Naive thymus-derived CD8-positive, alpha-beta T cell (primary cell): ENCODE measurements around the gene MAOA. TPM values are rescaled to one million over a fixed set of nuclear protein-coding genes. Genes with fewer than 3 reads are reported as not detected.

ENCODE experiments used
- ATAC-seq, 2 donors: fragments of 150-1000 bp; cut with Tn5 transposase in 1 of 2; sonication (Bioruptor Pico), chemical (Tn5 transposase) in 1 of 2; 1 replicate in 1 of 2; 2 replicates in 1 of 2; pipeline ENCODE4 v1.10.0; 2021; ENCODE audit warnings: mild to moderate bottlenecking in 2 of 2, moderate library complexity in 2 of 2
- POLR2A ChIA-PET: fragments of 350-600 bp; sonication (Branson Sonifier 250); formaldehyde crosslinking; loops from one replicate; lab custom pipeline; 2021; ENCODE audit warnings: antibody characterized with exemption; lab: Charles Lee
- DNase-seq, 10 donors: peaks; one replicate each; pipeline versions ENCODE4 v3.0.0 to v3.0.0-alpha.2; 2020 to 2022
- H3K27ac Mint-ChIP-seq, 10 donors: one replicate each; pipeline ENCODE4 v1.8.0; 2020 to 2022; ENCODE audit warnings: mild to moderate bottlenecking in 10 of 10, mixed read lengths in 10 of 10, moderate library complexity in 4 of 10, inconsistent platforms in 1 of 10
- H3K27me3 Mint-ChIP-seq, 5 donors: one replicate each; pipeline ENCODE4 v1.8.0; 2021 to 2022; ENCODE audit warnings: mixed read lengths in 5 of 5
- H3K36me3 Mint-ChIP-seq, 3 donors: one replicate each; pipeline ENCODE4 v1.8.0; 2020 to 2022; ENCODE audit warnings: mixed read lengths in 3 of 3, mild to moderate bottlenecking in 2 of 3, inconsistent platforms in 1 of 3
- H3K4me1 Mint-ChIP-seq, 4 donors: one replicate each; pipeline ENCODE4 v1.8.0; 2021 to 2022; ENCODE audit warnings: mixed read lengths in 4 of 4
- H3K4me3 Mint-ChIP-seq, 10 donors: one replicate each; pipeline ENCODE4 v1.8.0; 2020 to 2022; ENCODE audit warnings: mild to moderate bottlenecking in 10 of 10, mixed read lengths in 10 of 10, moderate library complexity in 6 of 10, inconsistent platforms in 1 of 10
- H3K9me3 Mint-ChIP-seq, 9 donors: one replicate each; pipeline ENCODE4 v1.8.0; 2020 to 2022; ENCODE audit warnings: mixed read lengths in 9 of 9, mild to moderate bottlenecking in 3 of 9, inconsistent platforms in 1 of 9, moderate library complexity in 1 of 9
- polyA plus RNA-seq, 3 donors: library from polyadenylated mRNA; unstranded; fragments of 300-500 nt; fragmentation: Illumina TruSeq; gene quantifications; one replicate each; pipeline ENCODE4 v1.2.3, GENCODE V29; 2021
- total RNA-seq, 8 experiments: library from RNA in 2 of 8; stranded (reverse) in 2 of 8; gene quantifications; one replicate each; pipeline ENCODE4 v1.2.3 and lab custom pipeline; 2021 to 2026

Gene MAOA
- total and polyA plus RNA-seq, 5 experiments from 2014 or later, result 0.13 to 1.2 (median 0.22) TPM; not detected in 2

DNA sequence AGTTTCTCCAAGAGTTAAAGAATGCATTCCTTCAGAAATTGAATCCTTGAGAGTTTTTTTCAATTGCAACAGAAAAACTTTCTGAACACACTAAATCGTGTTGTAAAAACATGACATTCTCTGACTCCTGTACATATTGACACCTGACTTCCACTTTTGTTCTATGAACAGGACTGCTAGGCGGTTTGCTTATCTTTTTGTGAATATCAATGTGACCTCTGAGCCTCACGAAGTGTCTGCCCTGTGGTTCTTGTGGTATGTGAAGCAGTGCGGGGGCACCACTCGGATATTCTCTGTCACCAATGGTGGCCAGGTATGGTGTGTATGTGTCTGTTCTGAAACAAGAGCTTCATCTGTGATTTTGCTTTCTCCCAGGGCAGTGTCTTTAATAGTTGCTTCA, 71.9 kb downstream of the MAOA start:
- H3K4me1 Mint-ChIP-seq, result no peaks in the 10 kb centered on the region
- no peak overlapping the region for H3K27ac Mint-ChIP-seq
- POLR2A ChIA-PET, result no interaction called here
- ATAC-seq, result no peak
- no peaks in the 10 kb centered on the region for H3K36me3 Mint-ChIP-seq
- no peak for DNase-seq
- peaks cover 0 to 7% (median 0%) of the 10 kb centered on the region in 9 donors for H3K9me3 Mint-ChIP-seq
- H3K27me3 Mint-ChIP-seq, result peaks cover 0 to 3% (median 0%) of the 10 kb centered on the region in 5 donors
- H3K4me3 Mint-ChIP-seq, result no peak overlapping the region

GRCh38 chrX:43728966-43729365, 72.9 kb downstream of the MAOA start:
- ATAC-seq, result no peak
- H3K27me3 Mint-ChIP-seq, result peaks cover 0 to 3% (median 0%) of the 10 kb centered on the region in 5 donors
- peak overlapping the region in 1 of 10 donors; percentile 31 for H3K27ac Mint-ChIP-seq
- POLR2A ChIA-PET, result no interaction called here
- H3K4me3 Mint-ChIP-seq, result no peak overlapping the region
- H3K4me1 Mint-ChIP-seq, result no peaks in the 10 kb centered on the region
- peaks cover 0 to 3% (median 0%) of the 10 kb centered on the region in 9 donors for H3K9me3 Mint-ChIP-seq
- DNase-seq, result no peak
- no peaks in the 10 kb centered on the region for H3K36me3 Mint-ChIP-seq

DNA sequence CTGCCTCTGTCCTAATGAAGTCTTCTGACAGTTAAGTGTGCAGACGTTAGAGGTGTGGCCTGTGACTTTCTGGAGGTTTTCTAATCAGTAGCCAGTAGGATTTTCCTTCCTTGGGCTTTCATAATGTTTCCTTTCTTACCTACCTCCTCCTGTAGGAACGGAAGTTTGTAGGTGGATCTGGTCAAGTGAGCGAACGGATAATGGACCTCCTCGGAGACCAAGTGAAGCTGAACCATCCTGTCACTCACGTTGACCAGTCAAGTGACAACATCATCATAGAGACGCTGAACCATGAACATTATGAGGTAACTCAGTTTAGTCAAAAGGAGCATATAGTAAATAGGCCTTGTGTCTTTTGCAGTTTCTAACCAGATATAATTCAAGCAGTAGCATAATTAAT, 75.0 kb downstream of the MAOA start:
- Mint-ChIP-seq H3K4me3 (no peak overlapping the region), H3K36me3 (no peaks in the 10 kb centered on the region), H3K27me3 (no peaks in the 10 kb centered on the region), H3K4me1 (no peaks in the 10 kb centered on the region), H3K9me3 (no peaks in the 10 kb centered on the region), H3K27ac (peak overlapping the region in 2 of 10 donors; percentile 13 to 21)
- DNase-seq (no peak), ATAC-seq (no peak)
- POLR2A ChIA-PET, result no interaction called here

GRCh38 chrX:43733699-43734098, 77.6 kb downstream of the MAOA start:
- no peak overlapping the region for H3K4me3 Mint-ChIP-seq
- POLR2A ChIA-PET, result interaction anchor here (0.5 kb wide), 1 partner anchor 785 kb away, joined by 3 read pairs; no protein-coding TSS in a partner anchor
- ATAC-seq (no peak), DNase-seq (no peak)
- no peaks in the 10 kb centered on the region for H3K4me1 Mint-ChIP-seq
- H3K9me3 Mint-ChIP-seq, result no peaks in the 10 kb centered on the region
- no peaks in the 10 kb centered on the region for H3K36me3 Mint-ChIP-seq
- H3K27ac Mint-ChIP-seq, result no peak overlapping the region
- no peaks in the 10 kb centered on the region for H3K27me3 Mint-ChIP-seq

DNA sequence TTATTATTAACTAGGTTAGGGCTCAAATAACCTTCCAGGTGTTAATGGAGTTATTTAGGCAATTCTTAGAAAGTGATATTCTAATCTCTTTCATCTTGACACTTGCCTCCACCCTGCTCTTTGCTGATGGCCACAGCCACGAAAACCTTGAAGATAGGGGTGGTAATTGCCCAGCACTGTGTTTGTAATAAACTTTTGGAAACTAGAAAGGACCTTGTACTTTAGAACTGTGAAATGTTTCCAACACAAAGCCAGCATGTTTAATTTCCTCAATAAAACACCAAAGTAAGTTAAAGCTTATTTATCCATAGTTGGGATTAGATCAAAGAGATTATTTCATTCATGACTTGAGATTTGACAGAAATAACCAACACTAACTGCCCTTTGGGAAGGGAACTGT, 78.3 kb downstream of the MAOA start:
- DNase-seq (no peak), ATAC-seq (no peak)
- Mint-ChIP-seq H3K36me3 (no peaks in the 10 kb centered on the region), H3K27me3 (no peaks in the 10 kb centered on the region), H3K9me3 (no peaks in the 10 kb centered on the region), H3K4me1 (no peaks in the 10 kb centered on the region), H3K27ac (no peak overlapping the region), H3K4me3 (no peak overlapping the region)
- POLR2A ChIA-PET, result no interaction called here

- Mint-ChIP-seq H3K27me3 (no peaks in the 10 kb centered on the region), H3K27ac (no peak overlapping the region), H3K4me1 (no peaks in the 10 kb centered on the region), H3K4me3 (no peak overlapping the region), H3K36me3 (no peaks in the 10 kb centered on the region), H3K9me3 (no peaks in the 10 kb centered on the region)
- ATAC-seq, result no peak
- POLR2A ChIA-PET, result no interaction called here
- no peak for DNase-seq
These were observed 79.4 kb downstream of the MAOA start for GRCh38 chrX:43735534-43735933.

DNA sequence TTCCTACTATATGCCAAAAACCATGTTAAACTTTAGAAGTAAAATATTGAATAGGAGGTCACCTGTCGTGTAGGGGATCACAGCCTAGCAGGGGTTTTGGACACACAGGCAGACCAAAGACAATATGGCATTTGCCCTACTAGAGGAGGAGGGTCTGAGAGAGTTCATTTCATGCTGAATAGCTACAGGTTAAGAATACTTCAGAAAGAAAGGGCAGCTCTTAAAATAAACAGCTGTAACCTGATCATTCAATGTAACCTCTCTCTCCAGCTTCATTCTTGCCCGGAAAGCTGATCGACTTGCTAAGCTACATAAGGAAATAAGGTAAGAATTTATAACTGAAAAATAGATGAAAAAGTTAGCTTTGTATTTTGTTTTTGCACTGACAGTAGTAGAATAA, 79.9 kb downstream of the MAOA start:
- ATAC-seq, result no peak
- no peaks in the 10 kb centered on the region for H3K4me1 Mint-ChIP-seq
- no peak for DNase-seq
- no peaks in the 10 kb centered on the region for H3K36me3 Mint-ChIP-seq
- H3K4me3 Mint-ChIP-seq, result no peak overlapping the region
- H3K27ac Mint-ChIP-seq, result no peak overlapping the region
- no peaks in the 10 kb centered on the region for H3K27me3 Mint-ChIP-seq
- POLR2A ChIA-PET, result no interaction called here
- H3K9me3 Mint-ChIP-seq, result no peaks in the 10 kb centered on the region

DNA sequence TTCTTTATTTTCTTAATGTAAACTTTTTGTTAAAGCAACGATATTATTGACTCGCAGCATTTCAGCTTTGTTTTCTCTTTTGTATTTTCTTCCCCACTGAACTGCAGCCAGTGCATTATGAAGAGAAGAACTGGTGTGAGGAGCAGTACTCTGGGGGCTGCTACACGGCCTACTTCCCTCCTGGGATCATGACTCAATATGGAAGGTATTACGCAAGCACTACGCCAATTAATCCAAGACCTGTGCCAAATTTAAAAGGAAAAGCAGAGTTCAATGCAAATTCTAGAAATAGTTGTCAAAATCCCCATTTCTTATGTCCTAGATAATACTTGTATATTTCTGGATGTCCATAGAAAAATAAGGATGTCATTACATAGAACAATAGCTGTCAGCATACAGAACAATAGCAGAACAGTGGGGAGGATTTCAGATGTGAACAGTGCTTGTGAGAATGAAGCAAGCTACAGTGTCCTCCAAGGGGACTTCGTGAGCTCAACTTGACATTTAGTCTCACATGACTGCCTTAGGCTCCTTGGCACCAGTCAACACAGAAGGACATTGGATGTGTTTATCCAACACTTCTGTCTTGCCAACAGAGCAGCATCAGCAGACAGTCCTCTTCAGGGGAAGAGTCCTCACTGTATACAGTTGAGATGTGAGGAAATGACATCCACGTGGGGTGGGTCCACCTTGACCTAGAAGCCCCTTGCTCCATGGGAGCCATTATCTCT, 85.9 kb downstream of the MAOA start:
- POLR2A ChIA-PET, result no interaction called here
- no peak for ATAC-seq
- no peak for DNase-seq
- Mint-ChIP-seq H3K4me3 (no peak overlapping the region), H3K4me1 (no peaks in the 10 kb centered on the region), H3K9me3 (no peaks in the 10 kb centered on the region), H3K27me3 (no peaks in the 10 kb centered on the region), H3K27ac (no peak overlapping the region), H3K36me3 (no peaks in the 10 kb centered on the region)

DNA sequence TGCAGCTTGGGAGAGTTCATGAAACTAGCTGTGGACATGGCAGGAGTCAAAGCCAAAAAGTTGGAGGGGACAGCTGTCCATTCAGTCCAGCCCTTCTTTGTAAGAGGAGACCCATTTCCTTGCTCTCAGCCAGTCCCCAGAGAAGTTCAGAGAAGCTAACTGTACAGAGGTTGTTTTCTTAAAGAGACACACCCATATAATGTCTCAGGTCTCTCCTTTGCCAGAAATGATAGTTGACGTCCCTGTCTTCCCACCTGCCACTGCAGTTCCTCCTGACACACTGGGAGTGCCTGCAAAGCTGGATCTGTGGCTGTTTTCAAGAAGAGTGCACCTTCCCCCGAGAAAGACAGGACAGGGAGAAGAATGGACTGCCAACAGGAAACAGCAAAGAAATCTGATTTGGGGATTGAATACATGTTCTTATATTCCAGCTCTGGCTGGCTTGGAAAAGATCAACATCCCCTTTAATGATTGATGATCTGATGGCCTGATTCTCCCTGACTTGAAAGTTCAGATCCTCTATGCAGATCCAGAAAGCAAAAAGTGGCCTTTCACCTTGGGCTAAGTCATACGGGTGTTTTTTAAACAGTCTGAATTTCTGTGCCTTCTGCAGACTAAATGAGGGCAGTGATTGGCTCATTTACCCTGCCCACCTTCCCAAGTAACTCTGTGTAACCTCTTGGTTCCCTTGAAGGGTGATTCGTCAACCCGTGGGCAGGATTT, 87.2 kb downstream of the MAOA start:
- no peaks in the 10 kb centered on the region for H3K27me3 Mint-ChIP-seq
- H3K9me3 Mint-ChIP-seq, result no peaks in the 10 kb centered on the region
- H3K4me1 Mint-ChIP-seq, result no peaks in the 10 kb centered on the region
- no peaks in the 10 kb centered on the region for H3K36me3 Mint-ChIP-seq
- POLR2A ChIA-PET, result interaction anchor here (0.5 kb wide), 1 partner anchor 1472 kb away, joined by 5 read pairs; no protein-coding TSS in a partner anchor
- no peak overlapping the region for H3K27ac Mint-ChIP-seq
- H3K4me3 Mint-ChIP-seq, result no peak overlapping the region
- ATAC-seq, result no peak
- no peak for DNase-seq

- H3K9me3 Mint-ChIP-seq, result no peaks in the 10 kb centered on the region
These were observed 88.2 kb downstream of the MAOA start for GRCh38 chrX:43744284-43744683.

DNA sequence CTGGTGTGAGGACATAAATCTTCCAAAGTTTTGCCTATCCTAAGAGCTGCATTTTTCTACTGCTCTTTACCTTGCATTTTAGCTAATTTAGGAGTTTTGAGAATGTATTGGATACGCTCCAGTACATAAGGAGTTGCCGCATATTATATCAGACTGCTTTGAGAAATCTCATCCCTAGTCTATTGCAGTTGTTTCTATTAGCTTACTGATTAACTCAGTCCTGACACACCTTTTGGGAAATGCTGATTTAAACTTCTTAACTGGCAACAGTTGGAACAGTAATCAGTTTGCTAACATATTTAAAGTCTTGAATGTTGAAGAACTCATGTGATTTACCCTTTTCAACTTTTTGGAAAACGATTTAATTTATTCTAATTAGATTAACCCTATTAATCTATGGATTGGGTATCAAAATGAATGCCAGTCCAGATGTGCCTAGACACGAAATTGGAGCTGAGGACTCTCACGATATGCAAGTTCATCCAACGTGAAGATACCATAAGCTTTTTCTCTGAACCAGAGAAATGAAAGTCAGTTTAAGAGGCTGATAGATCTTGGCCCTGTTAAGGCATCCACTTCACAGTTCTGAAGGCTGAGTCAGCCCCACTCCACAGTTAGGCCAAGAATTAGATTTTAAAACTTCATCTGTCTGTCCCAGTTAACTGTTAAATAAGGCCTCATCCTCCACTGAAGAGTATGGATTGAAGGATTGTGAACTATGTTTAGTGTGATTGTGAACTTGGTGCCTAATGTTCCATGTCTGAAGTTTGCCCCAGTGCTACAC, 90.0 kb downstream of the MAOA start:
- H3K27me3 Mint-ChIP-seq, result no peaks in the 10 kb centered on the region
- H3K27ac Mint-ChIP-seq, result no peak overlapping the region
- ATAC-seq (no peak), DNase-seq (no peak)
- POLR2A ChIA-PET, result no interaction called here
- no peak overlapping the region for H3K4me3 Mint-ChIP-seq
- no peaks in the 10 kb centered on the region for H3K9me3 Mint-ChIP-seq
- no peaks in the 10 kb centered on the region for H3K36me3 Mint-ChIP-seq
- peaks cover 0 to 7% (median 2%) of the 10 kb centered on the region in 4 donors for H3K4me1 Mint-ChIP-seq

More at GRCh38 chrX:43744284-43744683, 88.2 kb downstream of the MAOA start:
- no peaks in the 10 kb centered on the region for H3K27me3 Mint-ChIP-seq
- ATAC-seq (no peak), DNase-seq (no peak)
- no peaks in the 10 kb centered on the region for H3K36me3 Mint-ChIP-seq
- no peaks in the 10 kb centered on the region for H3K4me1 Mint-ChIP-seq
- POLR2A ChIA-PET, result no interaction called here
- no peak overlapping the region for H3K27ac Mint-ChIP-seq
- H3K4me3 Mint-ChIP-seq, result no peak overlapping the region

DNA sequence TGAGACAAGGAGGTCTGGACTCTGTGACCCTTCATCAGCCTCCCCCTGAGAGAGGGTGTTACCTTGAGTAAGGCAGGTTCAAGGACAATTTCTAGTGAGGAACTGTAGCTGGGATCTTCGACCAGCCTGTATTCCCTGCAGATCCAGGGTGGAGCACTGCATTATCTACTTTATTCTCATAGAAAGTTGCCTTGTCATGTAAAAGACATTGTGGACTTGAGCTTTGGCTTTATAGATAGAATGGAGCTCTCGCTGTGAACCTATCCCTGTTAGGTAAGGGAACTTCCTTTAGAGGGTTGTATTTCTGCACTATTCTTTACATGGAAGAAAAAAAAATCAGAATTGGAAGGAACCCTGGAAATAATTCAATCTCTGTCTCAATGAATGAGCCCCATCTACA, 91.4 kb downstream of the MAOA start:
- H3K4me3 Mint-ChIP-seq, result no peak overlapping the region
- no peaks in the 10 kb centered on the region for H3K36me3 Mint-ChIP-seq
- POLR2A ChIA-PET, result no interaction called here
- H3K27ac Mint-ChIP-seq, result no peak overlapping the region
- peaks cover 0 to 7% (median 2%) of the 10 kb centered on the region in 4 donors for H3K4me1 Mint-ChIP-seq
- ATAC-seq (no peak), DNase-seq (no peak)
- H3K9me3 Mint-ChIP-seq, result no peaks in the 10 kb centered on the region
- H3K27me3 Mint-ChIP-seq, result no peaks in the 10 kb centered on the region

DNA sequence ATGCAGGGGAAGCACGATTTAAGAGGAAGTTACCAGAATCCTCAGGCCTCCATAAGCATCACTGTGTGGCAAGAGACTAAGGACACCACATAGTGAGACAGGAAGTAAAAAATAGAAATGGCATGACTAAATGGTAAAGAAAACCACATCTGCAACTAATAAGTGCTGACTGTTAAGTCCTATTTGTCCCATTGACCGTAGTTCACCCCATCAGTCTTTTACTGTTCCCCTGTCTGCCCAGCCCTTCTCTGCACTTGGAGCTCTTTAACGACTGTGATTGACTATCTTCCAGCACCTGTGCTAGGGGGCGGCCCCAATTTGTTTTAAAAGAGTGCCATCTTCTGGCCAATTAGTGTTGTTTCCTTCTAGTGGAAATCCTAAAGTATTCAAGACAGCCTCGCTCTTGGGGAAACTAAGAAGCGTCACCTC, 94.2 kb downstream of the MAOA start:
- peaks cover 0 to 7% (median 2%) of the 10 kb centered on the region in 4 donors for H3K4me1 Mint-ChIP-seq
- POLR2A ChIA-PET, result interaction anchor here (0.6 kb wide), 1 partner anchor 192 kb away, joined by 4 read pairs; no protein-coding TSS in a partner anchor
- no peaks in the 10 kb centered on the region for H3K27me3 Mint-ChIP-seq
- peak; percentile 78 to 81 for ATAC-seq
- H3K27ac Mint-ChIP-seq, result peak overlapping the region in 1 of 10 donors; percentile 24
- no peaks in the 10 kb centered on the region for H3K9me3 Mint-ChIP-seq
- H3K4me3 Mint-ChIP-seq, result no peak overlapping the region
- H3K36me3 Mint-ChIP-seq, result no peaks in the 10 kb centered on the region
- DNase-seq, result peak; percentile 4 to 67 (median 38)
